Raji (cell line): ENCODE results near the gene CDC42BPB.

ENCODE experiments used
- POLR2A ChIP-seq: IDR thresholded peaks from 2 replicates; pipeline ENCODE4 v1.6.1; 2011; ENCODE audit warnings: low read depth, low read length, control low read depth; ENCODE audit not compliant: insufficient read depth

CDC42BPB gene

DNA sequence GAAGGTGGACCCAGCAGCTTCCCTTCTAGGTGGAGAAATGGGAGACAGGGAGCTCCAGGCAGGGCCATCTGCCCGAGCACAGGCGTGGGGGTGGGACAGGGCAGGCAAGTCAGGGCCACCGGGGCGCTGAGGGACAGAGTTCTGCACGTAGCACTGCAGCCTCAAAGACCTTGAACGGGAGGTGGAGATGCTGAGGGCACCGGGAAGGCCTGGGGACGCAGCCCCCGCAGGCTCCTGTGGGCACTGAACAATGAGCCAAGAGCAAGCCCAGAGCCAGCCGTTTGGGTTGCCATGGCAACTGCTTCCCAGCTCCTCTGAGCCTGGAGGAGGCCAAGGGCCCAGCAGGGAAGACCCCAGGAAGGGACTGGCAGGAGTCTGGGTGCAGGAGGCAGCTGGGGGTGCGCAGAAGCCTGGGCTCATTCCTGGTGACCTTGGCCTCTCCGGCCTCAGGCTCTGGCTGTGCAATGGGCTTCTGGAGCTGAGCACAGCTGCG, 30.0 kb upstream of the CDC42BPB start:
- no peak for TF ChIP-seq POLR2A

DNA sequence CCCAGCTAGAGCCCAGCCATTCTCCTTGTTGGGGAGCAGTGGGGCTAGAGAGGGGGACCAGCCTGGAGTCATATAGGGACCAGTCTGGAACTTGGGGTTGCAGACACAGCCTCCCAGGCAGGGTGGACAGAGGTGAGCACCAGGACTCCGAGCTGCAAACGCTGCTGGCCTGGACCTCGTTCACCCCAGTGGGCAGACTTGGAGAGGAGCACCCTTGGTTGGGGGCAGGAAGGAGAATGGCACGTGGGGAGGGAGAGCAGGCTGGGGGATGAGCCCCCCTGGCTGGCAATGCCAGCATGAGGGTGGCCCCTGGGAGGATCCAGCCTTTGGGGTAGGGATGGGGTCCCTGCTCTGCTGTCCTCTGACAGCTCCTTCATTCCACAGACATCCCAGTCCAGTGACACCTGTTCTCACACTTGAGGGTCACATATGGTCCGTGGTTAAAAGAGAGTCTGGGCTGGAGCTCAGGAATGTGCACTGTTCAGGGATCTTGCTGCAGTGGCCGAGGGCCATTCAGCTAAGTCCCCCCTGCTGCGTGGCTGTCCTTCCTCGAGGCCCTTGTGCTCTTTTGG, 29.5 kb upstream of the CDC42BPB start:
- TF ChIP-seq POLR2A: no peak

DNA sequence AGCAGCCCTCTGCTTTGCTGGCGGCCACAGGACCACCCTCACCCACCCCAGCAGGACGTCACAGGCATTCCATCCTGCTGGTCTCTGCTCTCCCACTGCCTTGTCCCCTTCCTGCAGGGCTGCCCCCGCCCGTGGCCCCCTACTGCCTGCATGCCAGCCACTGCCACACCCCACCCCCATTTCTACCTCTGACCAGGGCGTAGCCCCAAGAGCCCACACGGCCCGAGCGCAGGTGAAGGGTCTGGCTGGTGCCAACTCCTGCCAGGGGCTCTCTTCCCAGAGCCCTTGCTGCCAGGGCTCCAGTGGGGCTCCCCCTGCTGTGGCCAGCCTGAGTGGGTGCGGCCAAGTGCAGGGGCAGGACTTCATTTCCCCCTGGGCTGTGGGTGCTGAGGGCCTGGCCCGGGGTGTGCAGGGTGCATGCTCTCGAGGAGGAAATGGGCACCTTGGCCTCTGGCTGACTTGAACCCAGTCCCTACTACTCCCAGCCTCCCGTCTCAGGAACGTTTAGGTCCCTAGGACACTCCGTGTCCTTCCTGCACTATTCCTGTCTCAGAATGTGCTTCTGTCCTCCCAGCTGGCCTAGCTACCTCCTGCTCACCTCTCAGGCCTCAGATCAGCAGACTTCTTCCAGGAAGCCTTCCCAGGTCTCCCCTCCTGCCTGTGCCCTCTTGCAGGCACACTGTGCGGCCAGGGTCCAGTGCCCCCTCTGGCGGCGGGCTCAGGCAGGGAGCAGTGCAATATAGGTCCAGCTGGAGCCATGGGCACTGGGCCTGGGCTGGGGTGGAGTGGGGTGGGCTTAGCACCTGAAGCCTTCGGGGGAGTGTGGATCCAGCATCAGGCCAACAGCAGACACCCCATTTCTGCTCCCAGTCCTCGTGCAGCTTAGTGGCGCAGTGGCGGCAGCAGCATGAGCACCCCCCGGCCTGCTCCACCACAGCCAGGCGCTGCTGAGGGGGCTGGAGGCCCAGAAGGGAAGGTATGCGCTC, 28.1 kb upstream of the CDC42BPB start:
- TF ChIP-seq POLR2A: no peak

DNA sequence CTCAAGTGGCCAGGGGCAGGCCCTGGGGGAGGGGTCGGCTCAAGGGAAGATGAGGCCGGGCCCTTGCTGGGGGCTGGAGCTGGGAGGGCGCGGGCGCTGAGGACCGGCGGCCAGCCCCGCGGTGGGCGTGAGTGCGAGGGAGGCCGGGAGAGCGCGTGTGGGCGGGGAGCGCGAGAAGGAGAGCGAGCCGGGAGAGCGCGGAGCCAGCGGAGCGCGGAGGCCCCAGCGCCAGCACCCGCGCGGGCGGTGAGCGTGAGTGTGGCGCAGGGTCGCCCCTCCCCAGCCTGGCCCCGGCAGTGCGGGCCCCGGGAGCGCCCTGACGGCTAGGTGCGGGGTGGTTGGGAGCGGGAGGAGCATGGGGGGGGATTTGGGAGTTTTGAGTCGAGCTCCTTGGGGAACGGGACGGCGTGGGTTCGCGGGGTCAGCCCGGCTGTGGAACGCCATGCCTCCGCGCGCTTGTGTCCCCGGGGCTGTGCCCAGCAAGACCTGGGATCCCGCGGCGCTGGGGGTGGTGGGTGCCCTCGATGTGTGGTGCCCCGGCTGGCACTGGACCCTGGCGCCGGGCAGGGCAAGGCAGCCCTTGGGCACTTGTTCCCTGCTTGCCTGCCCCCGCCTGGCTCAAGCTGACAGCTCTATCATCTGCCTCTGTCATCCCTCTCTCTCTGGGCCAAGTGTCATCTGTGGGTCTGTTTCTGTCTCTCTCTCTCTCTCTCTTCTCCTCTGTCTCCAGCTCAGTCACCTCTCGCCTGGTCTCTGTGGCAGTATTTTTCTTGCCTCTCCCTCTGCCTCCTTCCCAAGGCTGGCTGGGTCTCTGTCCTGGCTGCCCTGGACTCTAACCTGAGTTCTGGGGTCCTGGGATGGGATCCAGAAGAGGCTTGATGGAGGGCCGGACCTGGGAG, 26.9 kb upstream of the CDC42BPB start, which contains the start of gene LBHD2:
Gene LBHD2, plus strand, starts transcription at position 190 of the 899 bp plus-strand sequence. CDS start 1,803 bp downstream, outside the sequence.
- TF ChIP-seq POLR2A: no peak

DNA sequence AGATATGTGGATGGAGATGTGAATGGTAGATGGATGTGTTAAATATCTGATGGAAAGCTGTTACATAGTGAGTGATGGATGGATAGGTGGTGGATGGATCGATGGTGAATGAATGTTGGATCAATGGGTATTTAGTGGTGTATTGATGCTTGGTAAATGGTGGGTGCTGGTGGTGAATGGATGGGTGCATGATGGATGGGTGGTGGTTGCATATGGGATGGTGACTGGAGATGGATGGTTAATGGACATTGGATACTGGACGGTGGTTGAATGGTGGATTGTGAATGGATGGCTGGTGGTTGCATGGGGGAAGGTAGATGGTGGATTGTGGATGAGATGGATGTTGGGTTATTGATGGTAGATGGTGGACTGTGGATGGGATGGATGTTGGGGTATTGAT, 24.6 kb upstream of the CDC42BPB start:
- TF ChIP-seq POLR2A: no peak

DNA sequence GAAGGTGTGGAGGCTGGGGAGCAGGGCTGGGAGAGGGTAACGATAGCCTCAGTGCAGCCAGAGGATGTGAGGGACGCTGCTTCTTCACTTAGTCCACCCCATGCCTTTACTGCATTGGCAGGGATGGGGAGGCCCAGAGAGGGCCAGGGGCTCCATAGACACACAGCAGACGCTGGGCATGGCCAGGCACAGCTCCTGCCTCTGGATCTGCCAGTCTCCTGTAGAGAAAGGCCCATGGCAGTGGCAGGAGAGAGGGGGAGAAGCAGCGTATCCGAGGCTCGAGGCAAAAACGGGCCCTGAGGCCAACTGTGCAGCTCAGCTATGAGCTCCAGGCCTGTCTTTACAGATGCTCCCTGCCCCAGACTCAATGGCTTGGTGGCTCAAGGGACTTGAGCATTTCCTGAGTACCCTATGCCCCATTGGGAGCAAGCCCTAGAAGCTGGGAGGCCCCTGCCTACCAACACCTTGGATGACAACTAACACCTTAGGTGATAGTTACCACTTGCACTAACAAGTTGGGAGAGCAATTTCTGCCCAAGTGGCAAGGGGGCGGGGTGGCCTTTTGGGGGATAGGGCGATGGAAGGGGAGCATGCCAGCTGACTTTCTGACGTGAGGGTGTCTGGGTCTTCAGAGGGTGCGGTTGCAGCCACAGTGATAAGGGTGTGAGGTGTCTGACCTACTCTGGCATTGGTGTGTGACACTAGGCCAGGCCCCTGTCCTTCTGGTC, 21.7 kb upstream of the CDC42BPB start:
- no peak for TF ChIP-seq POLR2A

DNA sequence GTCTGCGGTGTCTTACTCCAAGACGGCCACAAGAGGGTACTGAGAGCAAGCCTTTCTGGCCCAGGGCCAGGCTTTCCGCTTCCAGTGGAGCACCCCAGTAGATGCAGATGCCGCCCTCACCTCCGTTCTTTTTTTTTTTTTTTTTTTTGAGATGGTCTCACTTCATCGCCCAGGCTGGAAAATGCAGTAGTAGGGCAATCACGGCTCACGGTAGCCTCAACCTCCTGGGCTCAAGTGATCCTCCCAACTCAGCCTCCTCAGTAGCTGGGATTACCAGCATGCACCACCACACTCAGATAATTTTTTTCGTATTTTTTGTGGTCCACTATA, 21.0 kb upstream of the CDC42BPB start:
- no peak for TF ChIP-seq POLR2A

DNA sequence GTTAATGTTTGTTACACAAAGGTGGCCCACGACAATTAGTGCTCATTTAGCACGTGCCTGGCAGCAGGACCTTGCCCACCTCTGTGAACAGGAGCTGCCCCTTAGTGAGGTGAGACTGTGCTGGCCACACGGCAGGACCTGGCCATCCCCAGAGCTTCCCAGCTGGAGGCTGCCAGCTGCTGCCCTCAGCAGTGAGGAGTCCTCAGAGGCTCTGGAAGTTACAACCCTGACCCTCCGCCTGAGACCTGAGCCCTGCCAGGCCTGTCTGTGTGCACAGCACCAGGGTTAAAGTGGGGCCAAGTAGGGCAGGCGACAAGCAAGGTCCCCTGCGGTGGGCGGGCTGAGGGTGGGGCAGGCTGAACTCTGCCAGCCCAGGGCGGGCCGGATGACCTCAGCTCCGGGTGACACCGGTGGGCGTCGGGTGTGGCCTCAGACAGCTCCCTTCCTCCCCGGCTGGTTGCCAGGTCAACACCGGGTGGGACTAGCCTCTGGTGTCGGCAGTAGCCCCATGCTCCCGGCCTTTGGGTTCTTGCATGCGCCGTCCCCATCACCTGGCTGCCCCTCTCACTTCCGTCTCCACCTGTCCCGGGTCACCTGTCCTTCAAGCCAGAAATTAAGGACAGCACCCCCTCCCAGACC, 17.5 kb upstream of the CDC42BPB start:
- no peak for TF ChIP-seq POLR2A

DNA sequence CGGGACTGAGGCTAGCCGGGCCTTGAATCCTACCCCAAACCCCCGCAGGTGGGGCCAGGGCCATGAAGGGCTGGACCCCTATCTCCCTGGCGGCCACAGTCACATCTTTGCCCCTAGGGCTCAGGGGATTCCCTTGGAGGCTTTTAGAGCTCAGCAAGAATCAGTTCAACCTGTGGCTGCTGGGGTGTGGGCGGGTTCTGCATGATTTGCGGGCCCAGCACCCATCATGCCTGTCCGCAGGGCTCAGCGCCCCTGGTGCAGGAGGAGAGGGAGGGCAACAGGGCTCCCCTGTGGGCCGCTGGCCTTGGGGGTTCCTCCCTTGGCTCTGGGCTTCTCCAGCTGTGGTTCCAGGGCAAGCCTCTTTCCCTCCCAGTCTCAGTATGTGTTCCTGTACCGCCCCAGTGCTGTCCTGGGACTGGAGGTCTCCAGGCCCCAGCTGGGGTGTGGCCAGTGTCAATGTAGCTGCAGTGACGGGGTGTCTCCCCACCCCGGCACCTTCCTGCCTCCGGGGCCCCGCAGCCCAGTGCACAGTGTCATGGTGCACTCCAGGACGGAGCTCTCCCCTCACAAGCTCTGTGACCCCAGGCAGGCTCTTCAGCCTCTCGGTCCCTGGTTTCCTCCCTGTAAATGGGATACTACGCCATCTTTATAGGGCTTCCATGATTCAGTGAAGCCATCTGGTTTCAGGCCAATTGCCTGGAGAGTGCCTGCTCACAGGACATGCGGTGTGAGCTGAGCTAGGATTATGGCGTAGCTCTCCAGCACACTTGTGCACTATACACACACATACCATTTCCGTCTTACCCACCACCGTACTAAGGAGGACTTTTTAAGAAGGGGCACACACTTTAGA, 16.8 kb upstream of the CDC42BPB start:
- TF ChIP-seq POLR2A: no peak

DNA sequence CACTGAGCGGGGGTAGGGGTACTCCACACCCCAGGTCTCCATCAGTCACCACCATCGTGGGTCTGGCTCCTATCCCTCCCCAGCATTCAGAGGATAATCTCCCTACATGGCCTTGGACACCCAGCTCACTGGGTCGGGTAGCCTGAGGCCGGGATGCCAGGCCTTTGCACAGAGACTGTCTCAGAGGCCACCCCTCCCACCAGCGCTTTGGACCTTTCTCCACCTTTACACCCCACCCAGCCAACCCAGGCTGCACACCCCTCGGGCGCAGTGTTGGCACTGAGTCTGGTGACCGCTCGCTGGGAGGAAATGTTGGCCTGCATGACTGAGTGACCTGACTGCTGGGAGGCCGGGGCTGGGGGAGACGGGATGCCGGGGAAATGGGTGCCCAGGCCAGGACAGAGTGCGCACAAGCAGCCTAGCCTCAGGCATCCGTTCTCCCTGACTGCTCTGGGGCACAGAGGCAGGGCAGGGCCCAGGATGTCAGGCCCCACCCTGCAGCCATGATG, 16.1 kb upstream of the CDC42BPB start:
- no peak for TF ChIP-seq POLR2A

DNA sequence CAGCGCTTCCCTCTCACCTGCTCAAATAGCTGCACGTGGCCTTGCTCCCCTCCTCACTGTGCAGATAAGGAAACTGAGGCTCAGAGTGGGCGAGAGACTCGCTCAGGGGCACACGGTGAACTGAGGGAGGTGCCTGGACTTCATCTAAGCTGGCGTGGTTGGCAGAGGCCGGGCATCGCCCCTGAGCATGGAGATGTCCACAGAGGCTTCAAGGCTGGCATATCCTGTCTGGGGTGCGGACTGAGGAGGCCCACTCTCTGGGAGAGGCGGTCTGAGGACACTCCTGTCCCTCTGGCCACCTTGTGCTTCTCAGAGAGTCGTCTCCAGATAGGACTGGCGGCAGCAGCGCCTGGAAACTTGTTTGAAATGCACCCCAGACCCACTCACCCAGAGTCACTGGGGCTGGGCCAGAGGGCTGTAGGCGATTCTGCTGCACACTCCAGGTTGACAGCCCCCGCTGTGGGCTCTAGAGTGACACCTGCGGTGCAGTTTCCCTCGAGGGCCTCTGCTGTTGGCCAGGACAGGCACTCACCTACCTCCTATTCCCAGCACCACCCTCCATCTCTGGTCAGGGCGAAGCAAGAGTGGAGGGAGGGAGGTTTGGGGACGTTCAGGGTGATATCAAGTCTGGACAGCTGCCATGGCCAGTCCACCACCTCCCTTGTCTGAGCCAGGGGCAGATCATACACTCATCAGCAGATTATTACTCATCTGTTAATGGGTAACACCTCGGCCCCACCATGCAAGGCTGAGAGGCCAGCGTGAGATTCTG, 15.4 kb upstream of the CDC42BPB start:
- TF ChIP-seq POLR2A: no peak

DNA sequence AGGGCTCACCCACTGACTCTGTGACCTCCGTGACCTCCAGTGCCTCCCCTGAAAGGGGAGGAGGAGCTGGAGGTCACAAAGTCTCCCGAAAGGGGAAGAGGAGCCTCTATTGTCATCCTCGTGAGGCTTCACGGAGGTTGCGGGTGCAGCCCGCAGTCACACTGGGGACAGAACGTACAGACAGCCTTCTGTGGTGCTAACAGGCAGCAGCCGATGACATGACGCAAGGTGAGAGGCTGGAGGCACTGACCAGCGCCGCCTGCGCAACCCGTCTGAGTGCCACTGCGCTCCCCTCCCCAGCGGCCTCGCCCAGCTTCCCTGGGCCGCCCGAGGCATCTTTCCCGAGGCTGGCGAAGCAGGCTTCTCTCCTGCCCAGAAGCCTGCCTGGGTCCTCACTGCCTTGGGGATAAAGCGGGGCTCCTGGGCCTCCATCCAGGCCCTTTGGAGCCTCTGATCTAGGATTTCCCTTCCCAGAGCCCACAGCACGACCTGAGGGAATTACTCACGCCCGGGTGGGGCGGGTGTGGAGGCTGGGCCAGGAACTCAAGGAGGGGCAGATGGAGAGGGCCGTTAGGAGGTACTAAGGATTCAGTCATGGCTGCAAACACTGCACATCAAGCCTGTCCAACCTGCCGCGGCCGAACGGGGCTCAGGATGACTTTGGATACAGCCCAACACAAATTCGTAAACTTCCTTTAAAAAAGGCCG, 14.3 kb upstream of the CDC42BPB start:
- TF ChIP-seq POLR2A: no peak
